GM19043 (cell line): ENCODE results near the gene LYL1.

Experiments
- ATAC-seq: cut with Tn5 transposase; IDR thresholded peaks from one replicate; pipeline ENCODE4 v1.9.1; 2021; ENCODE audit warnings: low read depth; ENCODE audit not compliant: unreplicated experiment

LYL1 gene

GRCh38 chr19:13094771-13095392 is 7.8 kb downstream of the LYL1 start:
- ATAC-seq: no peak

GRCh38 chr19:13094106-13094504 is 8.6 kb downstream of the LYL1 start:
- ATAC-seq: no peak

GRCh38 chr19:13093407-13094105 is 9.1 kb downstream of the LYL1 start:
- no peak for ATAC-seq

DNA sequence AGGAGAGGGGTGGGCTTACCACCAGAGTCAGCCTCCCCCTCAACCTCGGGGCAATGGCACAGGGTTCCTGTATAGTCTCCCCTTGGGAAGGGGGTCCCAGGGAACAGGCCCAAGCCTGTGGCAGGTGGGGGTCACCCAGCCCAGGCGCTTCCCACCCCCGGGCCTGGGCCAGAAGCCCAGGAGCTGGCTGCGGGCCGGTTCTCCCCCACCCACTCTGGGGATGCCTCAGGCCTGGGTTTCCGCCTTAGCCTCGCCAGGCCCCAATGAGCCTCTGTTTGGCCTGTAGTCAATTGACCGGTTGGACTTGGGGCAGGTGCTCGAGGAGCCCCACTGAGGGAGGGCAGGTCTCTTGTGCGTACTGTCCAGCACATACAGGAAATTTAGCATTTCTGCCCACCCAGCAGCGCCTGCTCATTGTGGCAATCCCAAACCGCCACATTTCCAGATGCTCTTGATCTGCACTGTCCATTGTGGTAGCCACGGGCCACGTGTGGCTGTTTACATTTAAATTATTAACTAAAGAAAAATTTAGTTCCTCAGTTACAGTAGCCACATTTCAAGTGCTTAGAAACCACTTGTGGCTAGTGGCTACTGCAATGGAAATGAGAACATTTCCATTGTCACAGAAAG is 9.9 kb downstream of the LYL1 start:
- no peak for ATAC-seq

DNA sequence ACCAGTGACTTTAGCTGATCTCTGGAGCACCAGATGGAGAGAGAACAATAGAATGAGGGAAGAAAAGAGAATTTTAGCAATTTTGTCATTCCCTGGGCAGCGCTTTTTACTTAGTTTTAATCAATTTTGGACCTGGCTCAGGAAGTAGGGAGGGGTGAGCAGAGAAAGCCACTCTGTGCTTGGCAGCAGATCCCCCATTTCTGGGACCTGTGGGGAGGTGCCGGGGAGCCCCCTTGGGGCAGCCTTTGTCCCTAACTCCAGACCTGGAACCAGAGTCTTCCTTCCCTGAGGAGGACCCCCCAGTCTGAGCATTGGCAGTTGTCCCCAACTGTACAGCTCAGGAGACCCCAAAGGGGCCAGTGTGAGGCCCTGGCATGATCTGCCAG is 10.5 kb downstream of the LYL1 start:
- ATAC-seq: no peak

GRCh38 chr19:13091400-13092157 is 11.1 kb downstream of the LYL1 start:
- no peak for ATAC-seq

GRCh38 chr19:13090511-13091231 is 12.0 kb downstream of the LYL1 start:
- no peak for ATAC-seq

DNA sequence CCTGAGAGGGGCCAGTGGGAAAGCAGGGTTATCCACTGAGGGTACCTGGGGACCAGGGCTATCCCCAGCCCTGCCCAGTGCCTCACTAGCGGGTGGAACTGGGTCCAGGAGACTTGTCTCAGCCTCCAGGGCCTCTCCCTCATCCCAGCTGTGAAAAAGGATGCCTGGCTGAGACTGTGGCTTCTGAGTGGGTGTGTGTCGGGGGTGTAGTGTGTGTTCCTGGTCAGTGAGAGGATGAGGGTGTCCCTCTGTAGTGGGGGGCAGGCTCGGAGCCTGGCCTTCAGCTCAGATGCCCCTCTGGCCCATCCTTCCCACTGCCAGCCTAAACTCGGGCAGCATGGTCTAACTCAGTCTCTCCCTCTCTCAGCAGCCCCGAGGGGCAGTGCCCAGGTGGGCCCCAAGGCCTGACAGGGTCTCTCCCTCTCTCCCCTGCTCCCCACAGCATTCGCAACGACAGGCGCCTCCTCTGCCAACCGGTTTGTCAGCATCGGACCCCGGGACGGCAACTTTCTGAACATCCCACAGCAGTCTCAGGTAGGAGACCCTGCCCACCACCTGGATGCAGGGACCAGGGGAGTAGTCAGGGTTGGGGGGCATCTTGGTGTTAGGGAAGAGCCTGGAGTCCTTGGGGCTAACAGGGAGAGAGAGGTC is 12.7 kb downstream of the LYL1 start:
- no peak for ATAC-seq

DNA sequence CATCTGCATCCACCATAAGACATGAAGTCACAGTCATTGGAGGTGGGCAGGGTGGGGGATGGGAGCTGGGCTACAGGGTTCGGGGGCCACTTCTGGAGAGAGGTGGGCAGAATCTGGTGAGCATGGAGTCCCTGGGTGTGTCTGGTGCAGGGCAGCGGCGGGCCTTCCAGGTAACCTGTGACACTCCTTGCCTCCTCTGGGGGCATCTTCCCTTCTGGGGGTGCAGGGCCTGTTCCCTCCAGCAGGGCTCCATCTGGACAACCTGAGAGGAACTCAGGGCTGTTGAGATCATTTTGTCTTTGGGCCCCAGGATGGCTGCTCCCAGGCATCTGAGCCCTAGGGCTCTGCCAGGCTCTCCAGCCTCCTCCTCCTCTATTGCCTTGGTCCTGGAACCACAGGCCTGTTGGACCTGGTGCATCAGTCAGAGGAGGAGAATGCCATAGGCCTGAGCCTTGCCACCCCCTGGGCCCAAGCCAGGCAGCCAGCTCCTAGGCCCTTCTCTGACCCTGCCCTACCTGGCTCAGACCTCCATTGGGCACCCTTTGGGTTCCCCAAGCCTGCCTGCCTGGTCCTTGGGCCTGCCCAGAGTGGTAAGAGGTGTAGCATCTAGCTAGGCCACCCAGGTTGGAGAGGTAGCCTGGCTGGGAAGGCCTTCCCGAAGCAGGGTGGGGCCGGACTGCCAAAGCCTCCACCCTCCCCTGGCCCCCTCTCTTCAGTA is 13.4 kb downstream of the LYL1 start:
- ATAC-seq: no peak

DNA sequence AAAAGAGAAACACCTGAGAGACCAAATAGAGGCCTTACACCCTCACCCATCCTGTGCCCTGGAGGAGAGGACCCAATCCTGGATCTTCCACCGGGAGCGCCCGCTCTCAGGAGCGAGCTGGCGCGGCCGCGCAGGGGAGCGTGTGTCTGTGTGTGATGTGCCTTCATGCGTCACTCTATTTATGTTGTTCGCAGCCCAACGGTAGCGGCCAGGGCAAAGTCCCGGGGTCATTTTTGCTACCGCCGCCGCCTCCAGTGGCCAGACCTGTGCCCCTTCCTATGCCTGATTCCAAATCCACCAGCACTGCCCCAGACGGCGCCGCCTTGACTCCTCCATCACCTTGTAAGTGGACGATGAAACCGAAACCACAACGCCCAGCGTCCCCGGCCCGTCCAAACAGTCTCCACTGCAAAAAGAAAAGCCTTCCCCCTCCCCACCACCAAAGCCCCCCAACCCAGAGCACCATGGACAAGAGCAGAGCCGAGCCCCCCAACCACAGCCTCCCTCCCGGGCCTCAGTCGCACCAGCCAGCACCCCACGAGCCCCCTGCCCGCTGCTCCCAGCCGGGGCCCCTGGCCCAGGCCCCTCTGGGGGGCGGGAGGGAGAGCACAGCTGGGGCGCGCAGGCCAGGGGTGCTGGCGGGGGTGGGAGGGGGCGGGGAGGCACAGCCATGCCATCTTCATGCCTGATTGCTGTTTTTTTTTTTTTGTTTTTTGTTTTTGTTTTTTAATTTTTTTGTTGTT is 14.7 kb downstream of the LYL1 start:
- no peak for ATAC-seq

DNA sequence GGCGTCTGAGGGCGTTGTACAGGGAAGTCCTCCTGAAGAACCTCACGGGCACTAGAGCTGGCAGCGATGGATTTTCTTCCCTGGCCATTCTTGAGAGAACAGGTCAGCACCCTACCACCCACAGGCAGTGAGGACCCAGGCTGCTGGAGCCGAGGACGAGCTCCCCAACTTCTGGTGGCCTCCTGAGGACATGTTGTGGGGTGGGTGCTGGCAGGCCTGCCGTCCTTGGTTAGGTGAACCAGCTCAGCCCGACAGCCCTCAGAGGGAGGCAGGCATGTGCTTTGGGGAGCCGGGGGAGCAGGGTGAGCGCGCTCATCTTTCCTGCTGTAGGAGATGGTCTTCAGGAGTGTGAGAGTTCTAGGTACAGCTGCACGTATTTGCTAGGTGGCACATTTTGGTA is 15.4 kb downstream of the LYL1 start:
- no peak for ATAC-seq

DNA sequence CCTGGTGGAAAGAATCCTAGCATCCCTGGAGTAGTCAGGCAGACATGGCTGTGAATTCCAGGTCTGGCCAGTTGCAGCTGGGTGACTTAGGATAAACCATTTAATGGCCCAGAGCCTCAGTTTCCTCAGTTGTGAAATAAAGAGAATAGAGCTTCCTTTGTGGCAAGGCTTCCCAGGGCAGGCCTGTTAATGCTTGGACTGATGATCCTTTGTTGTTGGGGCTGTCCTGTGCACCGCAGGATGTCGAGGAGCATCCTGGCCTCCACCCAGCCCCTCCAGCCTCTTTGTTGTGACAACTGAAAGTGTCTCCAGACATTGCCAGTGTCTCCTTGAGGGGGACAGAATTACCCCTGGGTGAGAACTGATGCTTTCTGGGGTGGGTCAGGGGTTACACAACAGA is 16.3 kb downstream of the LYL1 start:
- ATAC-seq: no peak

GRCh38 chr19:13085666-13086065 is 17.0 kb downstream of the LYL1 start:
- no peak for ATAC-seq

GRCh38 chr19:13083627-13084026 is 19.0 kb downstream of the LYL1 start:
- no peak for ATAC-seq

DNA sequence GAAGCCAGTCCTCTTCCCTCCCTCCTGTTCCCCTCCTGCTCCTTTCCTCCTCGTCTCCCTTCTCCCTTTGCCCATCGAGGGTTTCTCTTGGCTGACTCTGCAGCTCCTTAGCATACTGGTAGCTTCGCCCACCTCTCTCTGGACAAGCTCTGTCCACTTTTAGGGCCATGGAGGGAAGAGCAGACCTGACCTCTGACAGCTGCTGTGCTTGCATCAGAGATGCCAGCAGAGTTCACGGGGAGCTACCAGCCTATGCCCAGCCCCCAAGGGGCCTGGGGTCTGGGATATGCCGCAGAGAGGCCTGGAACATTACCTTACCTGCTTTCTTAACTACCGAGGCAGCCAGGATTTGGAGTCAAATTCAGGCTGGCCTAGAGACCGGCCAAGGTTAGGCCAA is 19.7 kb downstream of the LYL1 start:
- ATAC-seq: no peak

DNA sequence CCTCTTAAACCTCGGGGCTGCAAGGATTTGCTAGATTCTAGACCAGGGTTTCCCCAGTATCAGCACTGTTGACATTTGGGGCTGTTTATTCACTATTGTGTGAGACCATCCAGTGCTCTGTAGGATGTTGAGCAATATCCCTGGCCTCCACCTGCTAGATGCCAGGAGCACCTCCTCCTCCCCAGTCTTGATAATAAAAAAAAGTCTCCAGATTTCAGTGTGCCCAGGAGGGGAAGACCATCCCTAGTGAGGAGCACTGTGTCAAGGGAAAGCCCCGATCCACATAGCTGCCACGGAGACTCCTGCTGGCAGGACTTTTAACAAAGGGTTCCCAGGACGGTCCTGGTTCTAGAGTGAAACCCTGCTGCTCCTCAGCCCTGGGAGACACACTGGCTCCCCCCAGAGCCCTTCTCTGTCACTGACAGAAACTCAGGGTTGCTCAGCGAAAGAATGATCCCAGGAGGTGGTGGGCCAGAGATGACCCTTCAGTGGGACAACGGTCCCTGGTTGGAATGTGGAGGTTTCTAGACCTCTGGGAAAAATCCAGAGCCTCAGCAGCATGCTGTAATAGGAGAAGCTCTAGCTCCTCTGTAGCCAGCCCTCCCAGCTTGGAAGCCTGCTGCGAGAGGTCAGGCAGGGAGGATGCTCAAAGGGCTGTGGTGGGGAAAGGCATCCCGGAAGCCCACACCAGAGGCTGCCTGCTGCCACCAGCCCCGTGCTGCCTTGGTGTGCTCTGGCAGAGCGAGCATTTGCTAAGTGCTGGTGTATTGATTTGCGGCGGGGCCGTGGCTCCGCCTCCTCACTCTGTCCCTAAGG is 20.3 kb downstream of the LYL1 start:
- ATAC-seq: no peak

DNA sequence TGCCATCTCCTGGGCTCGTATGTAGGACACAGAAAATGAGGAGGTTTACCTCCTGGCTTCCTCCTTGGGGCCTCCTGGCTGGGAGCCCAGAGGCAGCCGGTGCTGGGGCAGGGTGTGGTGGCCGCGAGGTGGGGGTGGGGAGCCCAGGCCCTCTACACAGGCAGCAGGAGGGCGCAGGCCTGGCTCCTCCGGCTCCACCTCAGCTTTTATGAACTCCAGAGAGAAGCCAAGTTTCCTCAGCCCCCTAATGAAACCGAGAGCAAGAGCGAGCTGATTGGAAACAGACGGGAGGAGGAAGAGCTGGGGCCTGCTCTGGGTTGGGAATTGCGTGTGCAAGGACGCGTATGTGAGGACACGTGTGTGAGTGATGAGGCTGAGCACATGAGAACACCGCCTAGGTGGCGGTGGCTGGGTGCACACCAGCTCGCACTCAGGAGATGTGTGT is 23.1 kb downstream of the LYL1 start:
- ATAC-seq: no peak

GRCh38 chr19:13078897-13079541 is 23.6 kb downstream of the LYL1 start:
- no peak for ATAC-seq
